ENCODE measurements around the gene MID2.
"Not testable (repeated sequence)": the region's sequence is repeated elsewhere in the genome, so short reads cannot be mapped to it uniquely, and the experiment has no call there.

GRCh38 chrX:107810053-107810452 is 15.6 kb upstream of the MID2 start:
- TF ChIP-seq, protein P1, sequence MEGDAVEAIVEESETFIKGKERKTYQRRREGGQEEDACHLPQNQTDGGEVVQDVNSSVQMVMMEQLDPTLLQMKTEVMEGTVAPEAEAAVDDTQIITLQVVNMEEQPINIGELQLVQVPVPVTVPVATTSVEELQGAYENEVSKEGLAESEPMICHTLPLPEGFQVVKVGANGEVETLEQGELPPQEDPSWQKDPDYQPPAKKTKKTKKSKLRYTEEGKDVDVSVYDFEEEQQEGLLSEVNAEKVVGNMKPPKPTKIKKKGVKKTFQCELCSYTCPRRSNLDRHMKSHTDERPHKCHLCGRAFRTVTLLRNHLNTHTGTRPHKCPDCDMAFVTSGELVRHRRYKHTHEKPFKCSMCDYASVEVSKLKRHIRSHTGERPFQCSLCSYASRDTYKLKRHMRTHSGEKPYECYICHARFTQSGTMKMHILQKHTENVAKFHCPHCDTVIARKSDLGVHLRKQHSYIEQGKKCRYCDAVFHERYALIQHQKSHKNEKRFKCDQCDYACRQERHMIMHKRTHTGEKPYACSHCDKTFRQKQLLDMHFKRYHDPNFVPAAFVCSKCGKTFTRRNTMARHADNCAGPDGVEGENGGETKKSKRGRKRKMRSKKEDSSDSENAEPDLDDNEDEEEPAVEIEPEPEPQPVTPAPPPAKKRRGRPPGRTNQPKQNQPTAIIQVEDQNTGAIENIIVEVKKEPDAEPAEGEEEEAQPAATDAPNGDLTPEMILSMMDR (conservative IDR thresholded peaks at IDR 0.05 in 1 of 2, IDR thresholded peaks at IDR 0.05 in 1 of 2; ENCODE audit: low read depth in 1 of 2, low read length in 2 of 2), result not testable (repeated sequence)
- TF ChIP-seq EZH2 (IDR thresholded peaks at IDR 0.05; ENCODE audit: low read length, missing control alignments), result not testable (repeated sequence)

Measured in fibroblast of lung (primary cell).